GM19099 (cell line): ENCODE data around the gene VMP1.

ENCODE experiments used
- POLR2A ChIP-seq: IDR thresholded peaks from 3 replicates; pipeline ENCODE4 v1.6.1; 2011; ENCODE audit warnings: low read depth; ENCODE audit not compliant: insufficient read length; ENCODE audit errors: extremely low read depth

VMP1 gene

GRCh38 chr17:59846394-59847165 is 139.1 kb downstream of the VMP1 start:
- no peak for TF ChIP-seq POLR2A

- no peak for TF ChIP-seq POLR2A
These were observed 140.9 kb downstream of the VMP1 start for GRCh38 chr17:59848385-59848668.

DNA sequence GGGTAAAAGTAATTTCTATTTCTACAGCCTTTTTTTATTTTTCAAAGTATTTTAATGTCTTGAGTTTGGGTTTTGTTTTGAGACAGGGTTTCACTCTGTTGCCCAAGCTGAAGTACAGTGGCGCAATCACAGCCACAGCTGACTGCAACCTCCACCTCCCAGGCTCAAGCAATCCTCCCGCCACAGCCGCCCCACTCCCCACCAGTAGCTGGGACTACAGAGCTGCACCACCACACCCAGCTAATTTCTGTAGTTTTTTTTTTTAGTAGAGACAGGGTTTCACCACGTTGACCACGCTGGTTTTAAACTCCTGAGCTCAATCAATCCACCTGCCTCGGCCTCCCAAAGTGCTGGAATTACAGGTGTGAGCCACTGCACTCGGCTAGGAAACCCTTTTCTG is 141.3 kb downstream of the VMP1 start:
- TF ChIP-seq POLR2A, result no peak

DNA sequence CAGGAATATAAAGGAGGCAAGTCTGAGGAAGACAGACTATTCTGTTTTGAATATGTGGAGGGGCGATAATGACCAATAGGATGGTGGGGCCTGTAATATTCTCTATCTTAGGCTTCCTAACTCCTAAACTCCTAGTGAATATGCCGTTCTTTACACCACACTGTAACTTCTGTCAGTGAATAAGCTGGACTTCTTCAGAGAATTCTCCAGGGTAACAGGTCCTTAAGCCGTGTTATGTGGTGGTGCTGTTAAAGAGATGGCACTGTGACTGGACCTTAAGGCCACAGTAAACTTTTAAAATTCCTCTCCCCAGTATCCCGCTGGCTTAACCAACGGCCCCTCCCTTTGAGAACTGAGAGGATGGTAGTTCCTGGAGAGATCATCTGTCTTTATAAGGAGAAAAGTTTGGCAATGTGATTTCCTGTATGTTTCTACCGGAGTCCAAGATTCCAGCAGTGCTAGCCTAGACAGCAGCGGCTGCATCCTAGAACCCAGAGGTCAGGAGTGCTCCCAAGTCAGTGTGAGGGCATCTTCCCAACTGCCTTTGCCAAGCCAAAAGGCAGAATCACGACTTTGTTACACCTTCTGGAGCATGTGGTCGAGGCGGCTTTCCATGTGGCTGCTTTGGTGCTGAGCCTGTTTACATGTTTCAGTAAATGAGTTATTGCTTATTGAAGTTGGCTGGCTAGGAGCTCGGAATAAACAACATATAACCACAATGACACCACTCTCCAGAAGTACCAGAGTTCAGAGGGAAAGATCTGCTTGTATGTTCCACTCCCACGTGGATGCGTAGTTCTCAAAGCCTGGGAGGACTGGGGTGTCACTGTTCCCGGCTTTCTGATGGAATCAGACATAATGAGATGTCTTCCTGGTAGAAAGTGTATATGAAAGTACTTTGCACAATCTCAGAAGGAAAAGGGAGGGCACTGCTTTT is 144.3 kb downstream of the VMP1 start:
- TF ChIP-seq POLR2A, result no peak

DNA sequence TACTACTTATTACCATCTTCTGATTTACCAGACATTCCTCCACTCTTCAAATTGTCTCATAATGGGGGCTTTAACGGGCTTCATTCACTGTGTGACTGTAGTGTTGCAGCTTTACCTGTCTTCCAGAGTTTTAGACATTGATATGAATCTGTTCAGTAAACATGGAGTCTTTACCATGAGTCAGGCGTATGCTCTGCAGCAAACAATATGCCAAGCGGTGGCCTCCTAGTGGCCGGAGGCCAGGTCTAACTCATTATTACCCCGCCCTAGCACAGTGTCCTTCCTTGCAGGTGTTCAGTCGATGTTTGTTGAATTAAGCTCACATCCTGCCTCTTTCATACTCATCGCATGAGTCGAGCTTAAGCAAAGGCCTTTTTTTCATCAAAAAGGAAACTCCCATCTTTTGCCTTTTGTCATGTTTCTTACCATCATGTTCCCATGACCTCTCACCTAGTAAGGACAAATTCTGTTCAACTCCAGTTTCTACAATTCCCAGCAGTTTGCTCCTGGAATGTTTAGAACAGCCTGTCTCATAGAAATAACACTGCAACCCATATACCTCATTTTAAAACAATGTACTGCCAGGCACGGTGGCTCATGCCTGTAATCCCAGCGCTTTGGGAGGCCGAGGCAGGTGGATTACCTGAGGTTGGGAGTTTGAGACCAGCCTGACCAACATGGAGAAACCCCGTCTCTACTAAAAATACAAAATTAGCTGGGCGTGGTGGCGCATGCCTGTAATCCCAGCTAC is 145.9 kb downstream of the VMP1 start:
- TF ChIP-seq POLR2A, result peak; percentile 9

DNA sequence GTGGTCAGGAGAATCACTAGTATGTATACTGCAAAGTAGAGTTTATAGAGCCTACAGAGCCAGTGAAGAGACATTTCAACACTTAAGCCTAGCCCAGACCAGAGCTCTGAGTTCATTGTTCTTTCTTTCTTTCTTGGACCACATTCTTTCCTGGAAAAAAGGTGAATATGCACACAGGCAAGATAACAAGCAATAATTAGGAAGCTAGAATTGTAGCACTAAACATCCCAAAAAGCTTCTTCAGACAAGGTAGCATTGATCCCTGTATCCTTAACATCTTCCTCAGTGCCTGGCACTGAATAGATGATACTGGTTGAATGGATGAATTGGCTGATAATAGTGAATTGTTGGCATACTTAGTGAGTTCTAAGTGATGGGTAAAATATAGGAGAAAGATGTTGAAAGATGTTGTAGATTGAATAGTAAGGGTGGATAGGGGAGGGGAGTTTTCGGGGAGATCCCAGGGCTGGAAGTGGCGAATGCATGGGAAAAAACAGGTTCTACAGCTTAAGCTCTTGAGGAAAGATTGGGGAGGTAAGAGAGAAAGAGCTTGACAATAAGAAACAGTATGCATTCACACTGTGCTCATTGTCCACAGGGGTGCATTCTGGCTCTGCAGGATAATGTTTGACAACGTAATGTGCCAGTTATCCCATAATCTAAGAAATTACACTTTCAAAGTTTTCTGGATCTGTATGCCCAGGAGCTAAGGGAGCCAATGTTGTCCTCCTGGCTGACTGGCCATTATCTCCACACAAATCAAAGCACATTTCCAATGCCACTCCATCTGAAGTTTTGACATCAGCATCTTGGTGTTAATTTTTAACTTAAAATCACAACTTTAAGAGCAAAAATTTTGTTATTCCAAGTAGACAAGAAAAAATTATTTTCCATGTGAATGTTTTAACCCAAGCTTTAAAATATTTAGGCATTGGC is 149.7 kb downstream of the VMP1 start:
- no peak for TF ChIP-seq POLR2A

GRCh38 chr17:59858167-59858816 is 150.8 kb downstream of the VMP1 start:
- TF ChIP-seq POLR2A, result no peak

GRCh38 chr17:59858932-59859331 is 151.5 kb downstream of the VMP1 start:
- TF ChIP-seq POLR2A, result no peak

- no peak for TF ChIP-seq POLR2A
These were observed 152.1 kb downstream of the VMP1 start for GRCh38 chr17:59859444-59860025.

GRCh38 chr17:59863616-59864015 is 156.2 kb downstream of the VMP1 start:
- no peak for TF ChIP-seq POLR2A

- no peak for TF ChIP-seq POLR2A
These were observed 162.4 kb downstream of the VMP1 start for GRCh38 chr17:59869941-59870218.

GRCh38 chr17:59870482-59870881 is 163.0 kb downstream of the VMP1 start:
- no peak for TF ChIP-seq POLR2A

- TF ChIP-seq POLR2A, result no peak
These were observed 164.9 kb downstream of the VMP1 start for GRCh38 chr17:59872351-59872750.

GRCh38 chr17:59874376-59874775 is 166.9 kb downstream of the VMP1 start:
- TF ChIP-seq POLR2A, result no peak
